ENCODE measurements around the gene AGER. TPM values are rescaled to one million over a fixed set of nuclear protein-coding genes. Genes with fewer than 3 reads are reported as not detected.

AGER gene
- total RNA-seq, 4 donors from 2014 or later: 10.3 to 70.6 (median 36.8) TPM

DNA sequence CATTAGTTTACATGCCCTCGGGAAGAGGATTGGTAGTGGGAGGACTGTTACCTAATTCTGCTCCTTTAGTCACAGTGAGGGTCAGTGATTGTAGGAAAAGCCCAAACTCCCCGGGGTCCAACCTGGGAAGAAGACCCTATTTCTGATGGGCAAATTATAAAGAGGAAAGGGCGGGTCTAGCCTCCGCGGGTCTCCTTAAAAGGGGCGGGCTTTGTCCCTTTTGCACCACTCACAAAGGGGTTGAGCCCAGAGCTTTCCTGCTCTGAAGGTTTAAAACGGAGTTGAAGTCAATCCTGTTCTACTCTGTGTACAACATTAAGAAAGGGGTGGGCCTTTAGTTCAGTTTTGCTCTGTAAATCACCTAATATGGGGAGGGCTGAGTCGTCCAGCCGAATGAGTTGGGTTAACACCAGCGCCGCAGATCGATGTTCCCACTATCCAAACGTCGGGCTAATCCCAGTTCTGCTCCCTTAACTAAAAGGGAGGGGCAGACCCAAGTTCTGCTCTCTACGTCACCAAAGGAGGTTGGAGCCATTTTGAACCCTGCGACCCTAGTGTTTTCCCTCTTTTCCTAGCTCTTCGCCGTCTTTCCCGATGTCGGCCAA, 6.8 kb downstream of the AGER start:
- TF ChIP-seq, protein P1, sequence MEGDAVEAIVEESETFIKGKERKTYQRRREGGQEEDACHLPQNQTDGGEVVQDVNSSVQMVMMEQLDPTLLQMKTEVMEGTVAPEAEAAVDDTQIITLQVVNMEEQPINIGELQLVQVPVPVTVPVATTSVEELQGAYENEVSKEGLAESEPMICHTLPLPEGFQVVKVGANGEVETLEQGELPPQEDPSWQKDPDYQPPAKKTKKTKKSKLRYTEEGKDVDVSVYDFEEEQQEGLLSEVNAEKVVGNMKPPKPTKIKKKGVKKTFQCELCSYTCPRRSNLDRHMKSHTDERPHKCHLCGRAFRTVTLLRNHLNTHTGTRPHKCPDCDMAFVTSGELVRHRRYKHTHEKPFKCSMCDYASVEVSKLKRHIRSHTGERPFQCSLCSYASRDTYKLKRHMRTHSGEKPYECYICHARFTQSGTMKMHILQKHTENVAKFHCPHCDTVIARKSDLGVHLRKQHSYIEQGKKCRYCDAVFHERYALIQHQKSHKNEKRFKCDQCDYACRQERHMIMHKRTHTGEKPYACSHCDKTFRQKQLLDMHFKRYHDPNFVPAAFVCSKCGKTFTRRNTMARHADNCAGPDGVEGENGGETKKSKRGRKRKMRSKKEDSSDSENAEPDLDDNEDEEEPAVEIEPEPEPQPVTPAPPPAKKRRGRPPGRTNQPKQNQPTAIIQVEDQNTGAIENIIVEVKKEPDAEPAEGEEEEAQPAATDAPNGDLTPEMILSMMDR (IDR thresholded peaks at IDR 0.05): no peak
- peak in 1 of 2 donors; percentile 68 for TF ChIP-seq POLR2A (IDR thresholded peaks at IDR 0.05)
- WGBS, 2 donors: 1 to 2% methylated on average over 20 of the region's 20 CpGs
- intact Hi-C loops (cut with DNase I): no loop called here
- DNase-seq: peak in 1 of 2 donors; percentile 41
- Histone ChIP-seq H3K4me1 (peaks cover 25 to 35% of the 10 kb centered on the region in 2 donors), H3K4me3 (replicated peaks in 1 of 3) (peak overlapping the region in 2 of 3 donors; percentile 21 to 96), H3K27me3 (no peaks in the 10 kb centered on the region), H3K9me3 (no peaks in the 10 kb centered on the region), H3K27ac (peak overlapping the region; percentile 90 to 96 (median 94)), H3K36me3 (peaks cover 5 to 7% of the 10 kb centered on the region in 2 donors)

DNA sequence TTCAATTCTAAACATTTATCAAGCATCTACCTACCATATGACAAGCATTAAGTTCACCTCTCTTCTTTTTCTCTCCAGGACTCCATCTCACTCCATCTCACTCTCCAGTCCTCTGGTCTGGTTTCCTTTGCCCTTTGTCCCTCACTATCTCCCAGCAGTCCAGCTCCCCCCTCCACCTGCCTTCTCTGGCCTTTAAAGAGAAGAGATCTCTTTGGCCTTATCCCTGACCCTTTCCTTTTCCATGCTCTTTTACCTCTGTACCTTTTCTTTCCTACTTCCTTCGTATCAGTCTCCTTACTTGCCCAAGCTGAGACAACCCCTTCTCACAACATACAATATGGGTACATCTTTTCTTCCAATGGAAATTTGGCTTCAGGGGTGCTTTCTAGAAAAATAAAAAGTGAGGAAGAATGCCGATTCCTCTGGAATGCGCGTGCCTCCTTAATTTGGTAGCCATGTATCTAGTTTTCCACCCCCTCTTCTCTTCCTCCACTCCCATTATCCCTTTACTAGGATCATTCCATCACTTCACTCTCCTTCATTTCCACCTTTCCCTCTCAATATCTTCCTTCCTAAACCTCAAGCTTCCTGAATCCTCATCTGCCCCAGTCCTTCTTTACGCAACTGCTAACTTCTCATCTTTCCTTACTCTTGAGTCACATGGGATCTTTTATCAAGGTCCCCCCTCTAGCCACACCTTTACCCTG, 7.4 kb downstream of the AGER start:
- Histone ChIP-seq H3K4me3 (replicated peaks in 1 of 3) (peak overlapping the region in 2 of 3 donors; percentile 21 to 96), H3K4me1 (peaks cover 25 to 35% of the 10 kb centered on the region in 2 donors), H3K36me3 (peaks cover 5 to 7% of the 10 kb centered on the region in 2 donors), H3K9me3 (no peaks in the 10 kb centered on the region), H3K27me3 (no peaks in the 10 kb centered on the region), H3K27ac (peak overlapping the region; percentile 90 to 96 (median 94))
- TF ChIP-seq, protein P1 (IDR thresholded peaks at IDR 0.05): no peak
- TF ChIP-seq POLR2A (IDR thresholded peaks at IDR 0.05): no peak
- DNase-seq: no peak
- intact Hi-C loops (cut with DNase I): no loop called here
- 23 to 25% methylated on average over 5 of the region's 5 CpGs for WGBS, 2 donors

DNA sequence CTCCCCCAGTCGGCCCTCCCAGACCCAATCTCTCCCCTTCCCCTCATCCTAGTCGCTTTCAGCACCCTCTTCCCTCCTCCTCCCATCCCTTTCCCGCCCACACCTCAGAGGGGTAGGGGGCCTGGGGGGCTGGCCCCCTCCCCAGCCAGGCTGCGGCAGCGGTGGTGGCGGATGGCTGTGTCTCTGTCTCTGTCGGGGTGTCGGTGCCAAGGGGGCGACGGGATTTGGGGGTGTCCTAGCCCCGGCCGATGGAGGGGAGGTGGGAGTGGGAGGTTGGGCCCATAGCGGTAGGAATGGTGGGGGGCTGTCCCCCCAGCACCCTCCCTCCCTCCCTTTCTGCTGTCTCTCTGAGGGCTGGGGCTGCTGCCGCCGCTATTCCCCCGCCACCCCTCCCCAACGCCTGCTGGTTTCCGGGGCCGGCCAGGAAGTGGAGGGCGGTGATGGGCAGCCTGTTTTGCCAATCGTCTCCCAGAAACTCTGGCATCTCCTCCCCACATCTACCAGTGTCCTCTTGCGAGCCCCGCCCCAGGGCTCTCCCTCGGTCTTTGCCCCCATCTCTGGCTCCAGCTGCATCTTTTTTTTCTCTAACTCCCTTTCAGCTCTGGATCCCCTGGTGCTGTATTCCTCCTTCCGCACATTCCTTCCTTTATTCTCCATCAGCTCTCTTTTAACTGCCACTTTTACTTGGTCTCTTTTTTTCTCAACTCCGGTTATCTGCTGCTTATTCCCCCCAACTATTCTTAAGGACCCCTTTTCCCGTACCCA, 8.2 kb downstream of the AGER start, which contains the start of gene AGPAT1:
Gene AGPAT1 (minus strand): TSS at position 374 of the 765 bp plus-strand sequence. CDS start 4,588 bp downstream, outside the sequence.
- Histone ChIP-seq H3K36me3 (peaks cover 0 to 1% of the 10 kb centered on the region in 2 donors), H3K4me1 (peaks cover 25 to 35% of the 10 kb centered on the region in 2 donors), H3K27ac (peak within 1 kb of the TSS; percentile 94 to 96 (median 94)), H3K27me3 (no peaks in the 10 kb centered on the region), H3K9me3 (no peaks in the 10 kb centered on the region), H3K4me3 (replicated peaks in 1 of 3) (peak within 1 kb of the TSS; percentile 72 to 98 (median 96))
- intact Hi-C loops (cut with DNase I): no loop called here
- DNase-seq: peak; percentile 96
- peak in 1 of 2 donors; percentile 80 for TF ChIP-seq POLR2A (IDR thresholded peaks at IDR 0.05)
- TF ChIP-seq, protein P1 (IDR thresholded peaks at IDR 0.05): no peak
- WGBS, 2 donors: 0% methylated on average over 19 to 22 of the region's 27 CpGs

- Histone ChIP-seq H3K27me3 (no peaks in the 10 kb centered on the region), H3K4me3 (replicated peaks in 1 of 3) (peak overlapping the region; percentile 72 to 98 (median 96)), H3K27ac (peak overlapping the region in 2 of 3 donors; percentile 94), H3K4me1 (peaks cover 25 to 35% of the 10 kb centered on the region in 2 donors), H3K9me3 (no peaks in the 10 kb centered on the region), H3K36me3 (peaks cover 0 to 4% of the 10 kb centered on the region in 2 donors)
- 11 to 16% methylated on average over 2 of the region's 2 CpGs for WGBS, 2 donors
- intact Hi-C loops (cut with DNase I): no loop called here
- TF ChIP-seq POLR2A (IDR thresholded peaks at IDR 0.05): no peak
- TF ChIP-seq, protein P1 (IDR thresholded peaks at IDR 0.05): no peak
- DNase-seq: no peak
These were observed 8.7 kb downstream of the AGER start for GRCh38 chr6:32175322-32175710.
